Measurements from ENCODE around the gene HLX.
A peak's percentile ranks its signal among the peaks of the same experiment; 100 is the strongest.

Gene HLX

DNA sequence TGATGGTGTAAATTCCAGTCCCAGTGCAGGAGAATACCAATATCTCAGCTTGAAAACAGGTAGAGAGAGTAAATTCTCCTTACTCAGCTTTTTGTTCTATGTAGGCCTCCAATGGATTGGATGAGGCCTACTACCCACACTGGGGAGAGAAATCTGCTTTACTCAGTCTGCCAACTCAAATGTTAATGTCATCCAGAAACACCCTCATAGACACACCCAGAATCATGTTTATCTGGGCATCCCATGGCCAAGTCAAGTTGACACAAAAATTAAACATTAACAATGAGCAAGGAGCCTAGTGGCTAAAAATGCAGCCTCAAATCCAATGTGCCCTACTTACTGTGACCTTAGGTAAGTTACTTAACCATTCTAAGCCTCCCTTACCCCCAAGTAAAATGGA lies 6.9 kb upstream of the HLX start:
- Histone ChIP-seq H3K27me3 (ENCODE audit: insufficient read depth, low read depth) (no peaks in the 10 kb centered on the region), H3K4me3 (IDR thresholded peaks at IDR 0.05; ENCODE audit: insufficient read depth, low read depth, low read length) (no peak overlapping the region), H3K79me2 (ENCODE audit: insufficient read depth, low read depth) (no peaks in the 10 kb centered on the region), H4K20me1 (ENCODE audit: insufficient read depth) (no peaks in the 10 kb centered on the region), H3K4me1 (ENCODE audit: low read depth, poor library complexity, severe bottlenecking) (no peaks in the 10 kb centered on the region), H3K9ac (no peak overlapping the region), H3K36me3 (ENCODE audit: insufficient read depth) (no peaks in the 10 kb centered on the region), H2AFZ (ENCODE audit: low read depth) (no peak overlapping the region), H3K4me2 (no peak overlapping the region), H3K27ac (no peak overlapping the region)
- TF ChIP-seq, protein P1, sequence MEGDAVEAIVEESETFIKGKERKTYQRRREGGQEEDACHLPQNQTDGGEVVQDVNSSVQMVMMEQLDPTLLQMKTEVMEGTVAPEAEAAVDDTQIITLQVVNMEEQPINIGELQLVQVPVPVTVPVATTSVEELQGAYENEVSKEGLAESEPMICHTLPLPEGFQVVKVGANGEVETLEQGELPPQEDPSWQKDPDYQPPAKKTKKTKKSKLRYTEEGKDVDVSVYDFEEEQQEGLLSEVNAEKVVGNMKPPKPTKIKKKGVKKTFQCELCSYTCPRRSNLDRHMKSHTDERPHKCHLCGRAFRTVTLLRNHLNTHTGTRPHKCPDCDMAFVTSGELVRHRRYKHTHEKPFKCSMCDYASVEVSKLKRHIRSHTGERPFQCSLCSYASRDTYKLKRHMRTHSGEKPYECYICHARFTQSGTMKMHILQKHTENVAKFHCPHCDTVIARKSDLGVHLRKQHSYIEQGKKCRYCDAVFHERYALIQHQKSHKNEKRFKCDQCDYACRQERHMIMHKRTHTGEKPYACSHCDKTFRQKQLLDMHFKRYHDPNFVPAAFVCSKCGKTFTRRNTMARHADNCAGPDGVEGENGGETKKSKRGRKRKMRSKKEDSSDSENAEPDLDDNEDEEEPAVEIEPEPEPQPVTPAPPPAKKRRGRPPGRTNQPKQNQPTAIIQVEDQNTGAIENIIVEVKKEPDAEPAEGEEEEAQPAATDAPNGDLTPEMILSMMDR (conservative IDR thresholded peaks at IDR 0.05; ENCODE audit: low read depth, low read length): no peak

DNA sequence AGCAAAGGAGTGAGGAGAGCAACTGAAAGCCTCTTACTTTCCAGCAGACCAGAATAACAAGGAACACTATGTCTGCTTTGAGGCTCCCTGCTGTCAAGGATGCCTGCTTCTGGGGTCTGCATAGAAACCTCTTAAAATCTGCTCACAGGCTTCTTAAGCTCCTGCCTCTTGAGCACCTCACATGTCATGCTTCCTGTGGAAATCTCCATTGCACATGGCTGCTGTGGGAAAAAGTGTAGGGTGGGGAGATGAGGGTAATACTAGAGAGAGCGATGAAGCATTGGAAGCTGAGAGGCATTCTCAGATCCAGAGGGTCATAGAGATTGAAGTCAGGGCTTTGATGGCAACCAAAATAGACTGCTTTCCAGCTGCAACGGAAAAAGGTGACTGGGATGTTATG lies 6.2 kb upstream of the HLX start:
- H3K27ac ChIP-seq: no peak overlapping the region
- no peaks in the 10 kb centered on the region for H3K36me3 ChIP-seq (ENCODE audit: insufficient read depth)
- no peak overlapping the region for H3K4me3 ChIP-seq (IDR thresholded peaks at IDR 0.05; ENCODE audit: insufficient read depth, low read depth, low read length)

DNA sequence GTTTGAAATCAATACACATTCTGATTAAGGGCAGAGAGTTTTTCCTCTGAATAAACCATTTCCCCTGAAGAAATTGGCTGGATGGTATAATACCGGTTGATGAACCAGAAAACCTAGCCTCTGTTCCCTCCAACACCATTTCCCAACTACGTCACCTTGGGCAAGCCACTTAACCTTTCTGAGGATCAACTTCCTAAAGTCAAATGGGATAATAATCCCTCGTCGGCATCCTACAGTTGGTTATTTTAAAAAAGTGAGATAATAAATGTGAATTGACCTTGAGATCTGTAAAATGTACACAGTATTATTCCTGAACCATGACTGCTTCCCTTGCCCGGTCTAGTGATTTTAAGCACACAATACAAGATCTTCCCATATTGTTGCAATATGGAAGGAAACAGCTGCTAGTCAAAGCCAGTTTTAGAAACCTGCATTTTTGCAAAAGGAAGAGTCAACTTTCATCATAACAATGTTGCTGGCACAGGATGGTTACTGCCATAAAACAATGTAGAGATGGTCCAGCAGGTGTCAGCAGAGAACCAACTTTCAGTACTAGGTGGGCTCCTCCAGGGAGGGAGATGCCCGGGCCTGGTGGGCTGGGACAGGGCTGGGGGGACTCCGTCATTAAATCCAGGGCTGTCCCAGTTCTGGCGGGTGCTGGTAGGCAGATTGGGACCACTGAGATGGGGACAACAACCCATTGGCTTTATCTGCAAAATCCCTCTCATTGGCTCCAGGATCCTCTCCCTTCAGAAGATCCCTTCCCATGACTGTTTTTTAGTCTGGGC lies 5.2 kb upstream of the HLX start:
- no peak overlapping the region for H3K4me2 ChIP-seq
- no peak overlapping the region for H3K4me3 ChIP-seq (IDR thresholded peaks at IDR 0.05; ENCODE audit: insufficient read depth, low read depth, low read length)
- H3K79me2 ChIP-seq (ENCODE audit: insufficient read depth, low read depth): no peaks in the 10 kb centered on the region
- H3K9ac ChIP-seq: no peak overlapping the region
- H3K4me1 ChIP-seq (ENCODE audit: low read depth, poor library complexity, severe bottlenecking): peaks cover 11% of the 10 kb centered on the region
- no peaks in the 10 kb centered on the region for H3K36me3 ChIP-seq (ENCODE audit: insufficient read depth)
- TF ChIP-seq, protein P1 (conservative IDR thresholded peaks at IDR 0.05; ENCODE audit: low read depth, low read length): peak; percentile 88
- no peak overlapping the region for H2AFZ ChIP-seq (ENCODE audit: low read depth)
- no peaks in the 10 kb centered on the region for H3K27me3 ChIP-seq (ENCODE audit: insufficient read depth, low read depth)
- H4K20me1 ChIP-seq (ENCODE audit: insufficient read depth): no peaks in the 10 kb centered on the region
- no peak overlapping the region for H3K27ac ChIP-seq

More for the DNA sequence above, 6.2 kb upstream of the HLX start:
- H2AFZ ChIP-seq (ENCODE audit: low read depth): no peak overlapping the region
- no peaks in the 10 kb centered on the region for H4K20me1 ChIP-seq (ENCODE audit: insufficient read depth)
- TF ChIP-seq, protein P1 (conservative IDR thresholded peaks at IDR 0.05; ENCODE audit: low read depth, low read length): no peak
- H3K79me2 ChIP-seq (ENCODE audit: insufficient read depth, low read depth): no peaks in the 10 kb centered on the region
- no peaks in the 10 kb centered on the region for H3K27me3 ChIP-seq (ENCODE audit: insufficient read depth, low read depth)
- H3K4me1 ChIP-seq (ENCODE audit: low read depth, poor library complexity, severe bottlenecking): peaks cover 8% of the 10 kb centered on the region
- H3K4me2 ChIP-seq: no peak overlapping the region
- no peak overlapping the region for H3K9ac ChIP-seq

DNA sequence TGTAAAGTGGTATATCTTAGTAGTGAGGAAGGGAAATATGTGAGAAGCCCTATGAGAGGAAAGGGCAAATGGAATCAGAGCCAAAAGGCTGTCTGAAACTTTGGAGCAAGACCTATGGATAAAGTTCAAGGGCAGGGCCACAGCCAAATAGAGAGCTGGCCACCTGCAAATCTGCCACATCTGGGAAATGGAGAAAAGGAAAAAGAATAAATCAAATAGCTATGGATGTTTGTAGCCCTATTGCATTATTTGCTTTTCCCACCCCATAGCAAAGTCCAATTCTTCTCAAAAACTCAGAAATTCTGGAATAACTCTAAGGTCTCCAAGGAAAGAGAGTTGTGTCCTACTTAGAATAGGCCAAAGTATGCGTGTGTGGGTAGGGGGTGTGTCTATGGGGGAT lies 4.0 kb upstream of the HLX start:
- no peaks in the 10 kb centered on the region for H3K36me3 ChIP-seq (ENCODE audit: insufficient read depth)
- no peaks in the 10 kb centered on the region for H3K27me3 ChIP-seq (ENCODE audit: insufficient read depth, low read depth)
- H3K27ac ChIP-seq: no peak overlapping the region

More for the DNA sequence above, 4.0 kb upstream of the HLX start:
- Histone ChIP-seq H3K4me1 (ENCODE audit: low read depth, poor library complexity, severe bottlenecking) (peaks cover 11% of the 10 kb centered on the region), H3K4me3 (IDR thresholded peaks at IDR 0.05; ENCODE audit: insufficient read depth, low read depth, low read length) (no peak overlapping the region), H3K79me2 (ENCODE audit: insufficient read depth, low read depth) (peaks cover 2% of the 10 kb centered on the region; the same call in 1 of the 2 replicates), H2AFZ (ENCODE audit: low read depth) (no peak overlapping the region), H3K9ac (no peak overlapping the region), H3K4me2 (no peak overlapping the region), H4K20me1 (ENCODE audit: insufficient read depth) (no peaks in the 10 kb centered on the region)
- TF ChIP-seq, protein P1 (conservative IDR thresholded peaks at IDR 0.05; ENCODE audit: low read depth, low read length): no peak

Measured in KMS-11 (cell line).